ENCODE measurements around the gene SF3B2. TPM values are rescaled to one million over a fixed set of nuclear protein-coding genes. Genes with fewer than 3 reads are reported as not detected.

Gene SF3B2
- total RNA-seq, 2 experiments from 2014 or later = 185 to 260 TPM

- Histone ChIP-seq H3K36me3 (ENCODE audit: insufficient read depth, low read length) (no peaks in the 10 kb centered on the region), H3K4me3 (ENCODE audit: low read depth, low read length, poor library complexity, severe bottlenecking) (peak overlapping the region; percentile 16), H3K9me3 (ENCODE audit: low read length) (no peaks in the 10 kb centered on the region), H2AFZ (ENCODE audit: low read length) (peak overlapping the region; percentile 41; the same call in 1 of the 2 replicates), H3K9me2 (ENCODE audit: insufficient read depth, low read length) (no peaks in the 10 kb centered on the region), H3K4me2 (ENCODE audit: low read length) (peak overlapping the region; percentile 61), H4K20me1 (ENCODE audit: insufficient read depth, low read length) (no peaks in the 10 kb centered on the region), H3K4me1 (ENCODE audit: insufficient read depth, low read length, poor library complexity, severe bottlenecking) (peaks cover 15% of the 10 kb centered on the region), H3K79me2 (ENCODE audit: insufficient read depth, low read depth, low read length) (no peaks in the 10 kb centered on the region), H3K27ac (ENCODE audit: low read depth, low read length, poor library complexity, severe bottlenecking) (no peak overlapping the region)
- intact Hi-C loops (cut with micrococcal nuclease; ENCODE audit: unreplicated experiment) = no loop called here
- BruUV-seq (replicated peaks) = no TSS peak
- ChIA-PET CTCF (ENCODE audit: unreplicated experiment) (interaction anchor here (0.5 to 2.0 kb wide), 8 partner anchors 9 to 92 kb away, joined by 3 to 7 read pairs (median 5); no protein-coding TSS in a partner anchor), POLR2A (interaction anchor here (0.9 to 1.7 kb wide), 3 partner anchors 9 to 186 kb away, joined by 3 to 5 read pairs (median 3); partner anchors contain the start of gene CFL1)
- TF ChIP-seq, protein P1, sequence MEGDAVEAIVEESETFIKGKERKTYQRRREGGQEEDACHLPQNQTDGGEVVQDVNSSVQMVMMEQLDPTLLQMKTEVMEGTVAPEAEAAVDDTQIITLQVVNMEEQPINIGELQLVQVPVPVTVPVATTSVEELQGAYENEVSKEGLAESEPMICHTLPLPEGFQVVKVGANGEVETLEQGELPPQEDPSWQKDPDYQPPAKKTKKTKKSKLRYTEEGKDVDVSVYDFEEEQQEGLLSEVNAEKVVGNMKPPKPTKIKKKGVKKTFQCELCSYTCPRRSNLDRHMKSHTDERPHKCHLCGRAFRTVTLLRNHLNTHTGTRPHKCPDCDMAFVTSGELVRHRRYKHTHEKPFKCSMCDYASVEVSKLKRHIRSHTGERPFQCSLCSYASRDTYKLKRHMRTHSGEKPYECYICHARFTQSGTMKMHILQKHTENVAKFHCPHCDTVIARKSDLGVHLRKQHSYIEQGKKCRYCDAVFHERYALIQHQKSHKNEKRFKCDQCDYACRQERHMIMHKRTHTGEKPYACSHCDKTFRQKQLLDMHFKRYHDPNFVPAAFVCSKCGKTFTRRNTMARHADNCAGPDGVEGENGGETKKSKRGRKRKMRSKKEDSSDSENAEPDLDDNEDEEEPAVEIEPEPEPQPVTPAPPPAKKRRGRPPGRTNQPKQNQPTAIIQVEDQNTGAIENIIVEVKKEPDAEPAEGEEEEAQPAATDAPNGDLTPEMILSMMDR (conservative IDR thresholded peaks at IDR 0.05; ENCODE audit: low read length) = no peak
- TF ChIP-seq EZH2phosphoT487 (IDR thresholded peaks at IDR 0.05; ENCODE audit: borderline replicate concordance, low read depth, low read length) = no peak
- DNase-seq (ENCODE audit: low spot score) = no peak
These were observed 7.4 kb upstream of the SF3B2 start for GRCh38 chr11:66044757-66045156.

DNA sequence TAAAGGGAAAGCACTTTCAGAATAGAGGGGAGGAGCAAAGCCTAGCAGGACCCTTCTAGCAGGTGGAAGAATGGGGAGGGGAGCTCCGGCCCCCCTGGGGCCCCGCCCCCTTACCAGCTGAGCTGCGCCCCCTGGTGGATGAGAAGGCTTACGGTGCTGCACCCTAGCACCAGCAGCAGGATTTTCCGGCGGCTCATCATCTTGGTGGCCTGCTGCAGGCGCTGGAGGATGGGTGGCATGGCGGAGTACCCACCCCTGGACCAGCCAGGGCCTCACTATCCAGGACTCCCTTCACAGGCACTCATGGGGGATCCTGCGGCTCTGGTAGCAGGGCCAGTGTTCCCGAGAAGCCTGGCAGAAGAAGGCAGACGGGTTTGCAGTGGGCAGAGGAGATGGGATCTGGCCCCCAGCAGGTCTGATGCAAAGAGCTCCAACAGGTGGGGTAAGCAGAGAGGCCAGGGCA lies 7.0 kb upstream of the SF3B2 start:
- no peak overlapping the region for H3K27ac ChIP-seq (ENCODE audit: low read depth, low read length, poor library complexity, severe bottlenecking)
- H3K9me2 ChIP-seq (ENCODE audit: insufficient read depth, low read length) = no peaks in the 10 kb centered on the region
- ChIA-PET CTCF (ENCODE audit: unreplicated experiment) (interaction anchor here (0.5 to 2.0 kb wide), 8 partner anchors 9 to 92 kb away, joined by 3 to 7 read pairs (median 5); no protein-coding TSS in a partner anchor), POLR2A (interaction anchor here (0.8 to 1.7 kb wide), 4 partner anchors 9 to 187 kb away, joined by 3 to 7 read pairs (median 4); partner anchors contain the start of gene CFL1)
- TF ChIP-seq, protein P1 (conservative IDR thresholded peaks at IDR 0.05; ENCODE audit: low read length) = peak; percentile 94
- no peak for TF ChIP-seq EZH2phosphoT487 (IDR thresholded peaks at IDR 0.05; ENCODE audit: borderline replicate concordance, low read depth, low read length)
- peak; percentile 92 for DNase-seq (ENCODE audit: low spot score)
- H2AFZ ChIP-seq (ENCODE audit: low read length) = peak overlapping the region; percentile 63; the same call in 1 of the 2 replicates
- H3K9me3 ChIP-seq (ENCODE audit: low read length) = no peaks in the 10 kb centered on the region
- H3K4me1 ChIP-seq (ENCODE audit: insufficient read depth, low read length, poor library complexity, severe bottlenecking) = peaks cover 15% of the 10 kb centered on the region
- intact Hi-C loops (cut with micrococcal nuclease; ENCODE audit: unreplicated experiment) = no loop called here
- no peaks in the 10 kb centered on the region for H3K36me3 ChIP-seq (ENCODE audit: insufficient read depth, low read length)
- no TSS peak for BruUV-seq (replicated peaks)
- peak overlapping the region; percentile 16 for H3K4me3 ChIP-seq (ENCODE audit: low read depth, low read length, poor library complexity, severe bottlenecking)
- H3K79me2 ChIP-seq (ENCODE audit: insufficient read depth, low read depth, low read length) = no peaks in the 10 kb centered on the region
- peak overlapping the region; percentile 61 for H3K4me2 ChIP-seq (ENCODE audit: low read length)
- no peaks in the 10 kb centered on the region for H4K20me1 ChIP-seq (ENCODE audit: insufficient read depth, low read length)

DNA sequence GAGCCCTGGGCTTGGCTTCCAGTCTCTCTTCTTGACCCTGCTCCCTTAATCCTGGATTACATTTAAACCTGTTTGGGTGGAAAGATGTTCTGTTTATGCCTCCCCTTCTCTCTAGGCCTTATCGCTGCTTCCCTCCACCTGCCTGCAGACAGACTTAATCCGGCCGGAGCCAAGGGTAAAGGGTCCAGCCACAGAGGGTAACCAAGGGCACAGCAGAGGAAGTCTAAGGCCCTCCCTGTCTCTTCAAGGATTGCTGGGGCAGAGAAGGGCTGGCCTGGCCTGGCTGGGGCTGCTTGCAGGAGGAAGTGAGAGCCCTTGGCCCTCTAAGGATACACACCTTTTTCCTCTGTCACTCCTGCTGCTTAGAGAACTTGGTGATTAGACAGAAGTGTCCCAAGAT lies 5.3 kb upstream of the SF3B2 start:
- Histone ChIP-seq H3K79me2 (ENCODE audit: insufficient read depth, low read depth, low read length) (no peaks in the 10 kb centered on the region), H3K9me2 (ENCODE audit: insufficient read depth, low read length) (no peaks in the 10 kb centered on the region), H3K36me3 (ENCODE audit: insufficient read depth, low read length) (no peaks in the 10 kb centered on the region), H3K27ac (ENCODE audit: low read depth, low read length, poor library complexity, severe bottlenecking) (no peak overlapping the region), H3K4me2 (ENCODE audit: low read length) (no peak overlapping the region), H2AFZ (ENCODE audit: low read length) (no peak overlapping the region), H3K9me3 (ENCODE audit: low read length) (no peaks in the 10 kb centered on the region), H3K4me3 (ENCODE audit: low read depth, low read length, poor library complexity, severe bottlenecking) (no peak overlapping the region), H4K20me1 (ENCODE audit: insufficient read depth, low read length) (no peaks in the 10 kb centered on the region), H3K4me1 (ENCODE audit: insufficient read depth, low read length, poor library complexity, severe bottlenecking) (peaks cover 25% of the 10 kb centered on the region)
- ChIA-PET POLR2A (no interaction called here), CTCF (ENCODE audit: unreplicated experiment) (no interaction called here)
- intact Hi-C loops (cut with micrococcal nuclease; ENCODE audit: unreplicated experiment) = no loop called here
- no peak for TF ChIP-seq EZH2phosphoT487 (IDR thresholded peaks at IDR 0.05; ENCODE audit: borderline replicate concordance, low read depth, low read length)
- TF ChIP-seq, protein P1 (conservative IDR thresholded peaks at IDR 0.05; ENCODE audit: low read length) = no peak
- DNase-seq (ENCODE audit: low spot score) = no peak
- no TSS peak for BruUV-seq (replicated peaks)

Measured in OCI-LY7 (cell line).